CD4-positive, alpha-beta memory T cell (primary cell): ENCODE measurements around the gene PPP1CC. TPM values are rescaled to one million over a fixed set of nuclear protein-coding genes. Genes with fewer than 3 reads are reported as not detected.
"Not testable (repeated sequence)": the region's sequence is repeated elsewhere in the genome, so short reads cannot be mapped to it uniquely, and the experiment has no call there.

Experiments used
- CTCF ChIA-PET: fragments of 350-600 bp; sonication (Branson Sonifier 250); formaldehyde crosslinking; loops from one replicate; lab custom pipeline; 2021; ENCODE audit warnings: inconsistent platforms; ENCODE audit not compliant: partially characterized antibody; lab: Charles Lee
- POLR2A ChIA-PET: fragments of 350-600 bp; sonication (Branson Sonifier 250); formaldehyde crosslinking; loops from one replicate; lab custom pipeline; 2021; ENCODE audit not compliant: partially characterized antibody; lab: Charles Lee
- DNase-seq, 5 donors: peaks; one replicate each; pipeline versions ENCODE4 v3.0.0 to v3.0.0-alpha.2; 2020 to 2022; ENCODE audit warnings: mixed read lengths in 1 of 5
- H3K27ac ChIP-seq: one replicate; pipeline ENCODE4 v1.7.0; 2013; ENCODE audit warnings: low read depth, low read length
- H3K27me3 ChIP-seq: 2 replicates; pipeline ENCODE4 v1.7.0; 2013; ENCODE audit warnings: mild to moderate bottlenecking, low read length, moderate library complexity; ENCODE audit not compliant: insufficient read depth
- H3K36me3 ChIP-seq: 2 replicates; pipeline ENCODE4 v1.7.0; 2013; ENCODE audit warnings: mild to moderate bottlenecking, low read length, moderate library complexity; ENCODE audit not compliant: insufficient read depth
- H3K4me1 ChIP-seq: 2 replicates; pipeline ENCODE4 v1.7.0; 2013; ENCODE audit warnings: mild to moderate bottlenecking, low read length, moderate library complexity; ENCODE audit not compliant: insufficient read depth
- H3K4me3 ChIP-seq, 2 donors: one replicate each; pipeline ENCODE4 v1.7.0; 2013; ENCODE audit warnings: low read length in 2 of 2, mild to moderate bottlenecking in 1 of 2
- H3K9me3 ChIP-seq, 2 donors: one replicate each; pipeline ENCODE4 v1.7.0; 2013; ENCODE audit warnings: low read length in 2 of 2, control low read depth in 1 of 2; ENCODE audit not compliant: control insufficient read depth in 1 of 2
- H3K27ac Mint-ChIP-seq, 7 donors: one replicate each; pipeline ENCODE4 v1.8.0; 2020 to 2021; ENCODE audit warnings: mixed read lengths in 7 of 7, mild to moderate bottlenecking in 6 of 7, inconsistent platforms in 3 of 7, moderate library complexity in 3 of 7
- H3K27me3 Mint-ChIP-seq, 2 donors: one replicate each; pipeline ENCODE4 v1.8.0; 2020 to 2021; ENCODE audit warnings: mixed read lengths in 2 of 2
- H3K36me3 Mint-ChIP-seq, 2 donors: one replicate each; pipeline ENCODE4 v1.8.0; 2020 to 2021; ENCODE audit warnings: mixed read lengths in 2 of 2, inconsistent platforms in 1 of 2, mild to moderate bottlenecking in 1 of 2
- H3K4me1 Mint-ChIP-seq, 4 donors: one replicate each; pipeline ENCODE4 v1.8.0; 2020 to 2021; ENCODE audit warnings: mixed read lengths in 4 of 4, mild to moderate bottlenecking in 1 of 4
- H3K4me3 Mint-ChIP-seq, 8 donors: one replicate each; pipeline ENCODE4 v1.8.0; 2020 to 2021; ENCODE audit warnings: mixed read lengths in 8 of 8, mild to moderate bottlenecking in 7 of 8, moderate library complexity in 6 of 8, inconsistent platforms in 3 of 8
- H3K9me3 Mint-ChIP-seq, 8 donors: one replicate each; pipeline ENCODE4 v1.8.0; 2020 to 2021; ENCODE audit warnings: mixed read lengths in 8 of 8, mild to moderate bottlenecking in 5 of 8, inconsistent platforms in 3 of 8, moderate library complexity in 1 of 8
- intact Hi-C: fragments of 100-400 bp; cut with micrococcal nuclease; formaldehyde crosslinking; loops from one replicate; pipeline ENCODE4 v1.15.1; 2023
- polyA plus RNA-seq, 2 donors: library from polyadenylated mRNA; unstranded; fragments of 300-500 nt; fragmentation: Illumina TruSeq; gene quantifications; one replicate each; pipeline ENCODE4 v1.2.3, GENCODE V29; 2021
- total RNA-seq, 2 experiments: library from RNA; stranded (reverse); gene quantifications; one replicate each; pipeline ENCODE4 v1.2.3, GENCODE V29; 2021

PPP1CC gene
- total and polyA plus RNA-seq, 4 experiments from 2014 or later, result 140 to 216 (median 157) TPM

DNA sequence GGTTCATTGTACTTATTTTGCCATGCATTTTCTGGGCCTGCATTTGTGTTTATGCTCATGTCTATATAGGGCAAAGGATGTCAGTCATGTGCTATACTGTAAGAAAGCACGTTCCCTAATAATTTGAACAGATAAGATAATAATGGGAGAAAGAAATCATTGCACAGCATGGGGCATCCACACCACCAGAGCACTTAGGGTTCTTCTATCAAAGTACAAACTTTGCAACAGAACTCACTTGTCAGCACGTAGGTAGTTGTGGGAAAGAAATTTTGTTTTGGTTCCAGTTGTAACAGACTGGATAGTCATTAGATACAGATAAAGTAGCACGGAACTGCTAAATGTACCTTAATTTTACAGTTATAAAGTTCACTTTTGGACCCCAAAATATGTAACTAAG is 10.1 kb downstream of the PPP1CC start:
- Mint-ChIP-seq H3K27me3 (no peaks in the 10 kb centered on the region), H3K36me3 (peaks cover 37 to 67% of the 10 kb centered on the region in 2 donors), H3K4me1 (peaks cover 42 to 89% (median 68%) of the 10 kb centered on the region in 4 donors), H3K9me3 (no peaks in the 10 kb centered on the region), H3K4me3 (peak overlapping the region in 5 of 8 donors; percentile 35 to 82 (median 71)), H3K27ac (peak overlapping the region in 6 of 7 donors; percentile 30 to 85 (median 70))
- H3K36me3 ChIP-seq, result peaks cover 40% of the 10 kb centered on the region
- no peaks in the 10 kb centered on the region for H3K27me3 ChIP-seq
- no peak overlapping the region for H3K4me3 ChIP-seq
- H3K27ac ChIP-seq, result no peak overlapping the region
- intact Hi-C loops, result no loop called here
- H3K4me1 ChIP-seq, result peaks cover 93% of the 10 kb centered on the region
- no peak for DNase-seq
- ChIA-PET POLR2A (interaction anchor here (0.6 kb wide), 1 partner anchor 42 kb away, joined by 4 read pairs; no protein-coding TSS in a partner anchor), CTCF (interaction anchor here (0.5 kb wide), 1 partner anchor 301 kb away, joined by 3 read pairs; no protein-coding TSS in a partner anchor)
- H3K9me3 ChIP-seq, result no peaks in the 10 kb centered on the region

DNA sequence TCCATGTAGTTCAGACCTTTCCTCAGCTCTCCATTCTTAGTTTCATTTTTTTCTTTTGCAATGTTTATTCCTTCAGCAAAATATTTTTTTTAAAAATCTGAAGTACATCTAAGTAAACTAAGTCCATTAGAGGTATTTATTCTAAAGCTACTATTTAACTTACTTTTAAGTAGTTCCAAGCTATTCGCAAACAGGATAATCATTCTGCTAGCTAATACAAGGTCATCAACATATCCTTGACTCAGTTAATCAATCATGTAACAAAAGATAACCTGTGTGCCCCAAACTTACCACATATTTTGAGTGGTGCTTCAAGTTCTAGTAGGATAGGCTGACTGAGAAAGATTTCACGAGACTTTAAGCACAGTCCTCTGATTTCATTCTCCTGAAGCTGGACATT is 11.2 kb downstream of the PPP1CC start:
- Histone ChIP-seq H3K36me3 (peaks cover 46% of the 10 kb centered on the region), H3K4me1 (peaks cover 92% of the 10 kb centered on the region), H3K27ac (no peak overlapping the region), H3K4me3 (no peak overlapping the region), H3K9me3 (no peaks in the 10 kb centered on the region), H3K27me3 (no peaks in the 10 kb centered on the region)
- Mint-ChIP-seq H3K4me3 (peak overlapping the region in 2 of 8 donors; percentile 30 to 65), H3K27me3 (no peaks in the 10 kb centered on the region), H3K27ac (peak overlapping the region in 2 of 7 donors; percentile 42 to 79), H3K4me1 (peaks cover 40 to 88% (median 69%) of the 10 kb centered on the region in 4 donors), H3K36me3 (peaks cover 43 to 73% of the 10 kb centered on the region in 2 donors), H3K9me3 (no peaks in the 10 kb centered on the region)
- intact Hi-C loops, result no loop called here
- ChIA-PET POLR2A (interaction anchor here (1.5 to 2.0 kb wide), 2 partner anchors 11 to 14 kb away, joined by 3 to 7 read pairs; partner anchors contain the start of gene PPP1CC), CTCF (interaction anchor here (0.7 to 1.3 kb wide), 5 partner anchors 8 to 96 kb away, joined by 3 to 4 read pairs (median 3); no protein-coding TSS in a partner anchor)
- no peak for DNase-seq

DNA sequence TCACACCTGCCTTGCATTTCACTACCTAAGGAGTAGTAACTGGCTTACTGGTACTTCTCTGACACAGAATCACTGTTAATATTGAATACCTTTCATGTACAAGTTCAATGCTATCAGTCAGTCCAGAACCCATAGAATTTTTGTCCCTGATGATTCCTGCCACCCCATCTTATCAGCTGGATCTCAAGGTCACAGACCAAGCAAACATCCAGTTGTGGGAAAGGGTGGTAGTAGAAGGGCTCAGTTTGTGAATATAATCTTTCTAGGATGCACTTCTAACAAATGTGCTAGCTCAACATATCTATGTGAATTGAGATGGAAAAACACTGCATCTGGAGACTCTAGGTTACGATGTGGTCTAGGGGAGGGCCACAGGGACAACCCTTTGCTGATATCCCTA is 14.1 kb downstream of the PPP1CC start:
- peak overlapping the region; percentile 38 for H3K27ac ChIP-seq
- Mint-ChIP-seq H3K27ac (peak overlapping the region; percentile 36 to 89 (median 86)), H3K9me3 (no peaks in the 10 kb centered on the region), H3K4me1 (peaks cover 35 to 75% (median 58%) of the 10 kb centered on the region in 4 donors), H3K36me3 (peaks cover 50 to 78% of the 10 kb centered on the region in 2 donors), H3K27me3 (no peaks in the 10 kb centered on the region), H3K4me3 (peak overlapping the region in 4 of 8 donors; percentile 2 to 60 (median 38))
- DNase-seq, result no peak
- ChIA-PET POLR2A (interaction anchor here (1.3 to 2.6 kb wide), 3 partner anchors 10 to 116 kb away, joined by 4 to 12 read pairs (median 5); no protein-coding TSS in a partner anchor), CTCF (interaction anchor here (1.0 kb wide), 1 partner anchor 23 kb away, joined by 3 read pairs; no protein-coding TSS in a partner anchor)
- H3K4me3 ChIP-seq, result no peak overlapping the region
- H3K9me3 ChIP-seq, result no peaks in the 10 kb centered on the region
- no peaks in the 10 kb centered on the region for H3K27me3 ChIP-seq
- intact Hi-C loops, result loop anchor here (1.0 kb wide), 1 partner anchor 13 kb away; no protein-coding TSS in a partner anchor
- peaks cover 50% of the 10 kb centered on the region for H3K36me3 ChIP-seq
- H3K4me1 ChIP-seq, result peaks cover 72% of the 10 kb centered on the region

DNA sequence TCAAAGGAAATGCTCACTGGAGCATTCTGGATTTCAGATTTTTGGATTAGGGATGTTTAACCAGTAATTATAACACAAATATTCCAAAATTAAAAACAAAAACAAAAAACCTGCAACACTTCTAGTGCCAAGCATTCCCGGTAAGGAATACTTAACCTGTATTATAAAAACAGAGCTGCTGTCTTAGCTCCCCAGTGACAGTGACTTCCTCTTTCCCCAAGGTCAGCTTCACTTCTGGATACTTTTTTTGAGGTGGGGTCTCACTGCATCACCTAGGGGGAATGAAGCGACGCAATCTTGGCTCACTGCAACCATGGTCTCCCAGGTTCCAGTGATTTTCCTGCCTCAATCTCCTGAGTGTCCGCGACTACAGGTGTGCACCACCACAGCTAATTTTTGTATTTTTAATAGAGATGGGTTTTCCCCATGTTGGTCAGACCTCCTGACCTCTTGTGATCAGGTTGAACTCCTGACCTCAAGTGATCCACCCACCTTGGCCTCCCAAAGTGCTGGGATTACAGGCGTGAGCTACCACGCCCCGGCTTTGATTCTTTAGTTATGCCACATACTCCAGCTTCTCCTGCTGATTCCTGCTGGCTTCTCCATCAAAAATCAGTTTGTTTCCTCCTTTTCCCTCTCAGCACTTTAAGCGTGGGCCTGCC is 15.9 kb downstream of the PPP1CC start:
- ChIA-PET CTCF (interaction anchor here (0.6 to 1.3 kb wide), 2 partner anchors 14 to 185 kb away, joined by 3 read pairs; no protein-coding TSS in a partner anchor), POLR2A (interaction anchor here (2.6 kb wide), 1 partner anchor 12 kb away, joined by 12 read pairs; no protein-coding TSS in a partner anchor)
- no peak overlapping the region for H3K4me3 ChIP-seq
- Mint-ChIP-seq H3K9me3 (no peaks in the 10 kb centered on the region), H3K27me3 (no peaks in the 10 kb centered on the region), H3K36me3 (peaks cover 53 to 80% of the 10 kb centered on the region in 2 donors), H3K27ac (peak overlapping the region; percentile 74 to 97 (median 87)), H3K4me3 (peak overlapping the region in 2 of 8 donors; percentile 40 to 58), H3K4me1 (peaks cover 28 to 63% (median 43%) of the 10 kb centered on the region in 4 donors)
- intact Hi-C loops, result no loop called here
- no peak for DNase-seq
- H3K27ac ChIP-seq, result peak overlapping the region; percentile 49
- H3K27me3 ChIP-seq, result no peaks in the 10 kb centered on the region
- peaks cover 57% of the 10 kb centered on the region for H3K36me3 ChIP-seq
- no peaks in the 10 kb centered on the region for H3K9me3 ChIP-seq
- H3K4me1 ChIP-seq, result peaks cover 55% of the 10 kb centered on the region

DNA sequence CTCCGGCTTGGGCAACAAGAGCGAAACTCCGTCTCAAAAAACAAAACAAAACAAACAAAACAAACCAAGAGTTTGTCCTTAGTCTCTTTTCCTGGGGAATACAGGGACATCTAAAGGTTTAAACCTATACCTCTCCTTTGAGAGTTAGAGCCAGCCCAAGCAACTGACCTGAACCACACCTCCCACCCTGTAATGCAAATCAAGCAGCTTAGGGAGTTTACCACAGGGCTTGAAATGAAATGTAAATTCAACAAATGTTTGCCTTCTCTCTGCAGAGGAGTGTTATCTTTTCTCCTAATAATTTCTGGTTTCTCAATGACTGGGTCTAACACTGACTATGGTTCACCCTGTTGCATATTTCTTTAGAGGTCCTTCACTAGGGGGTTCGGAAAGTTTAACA is 16.7 kb downstream of the PPP1CC start:
- Histone ChIP-seq H3K27ac (no peak overlapping the region), H3K27me3 (no peaks in the 10 kb centered on the region), H3K4me3 (no peak overlapping the region), H3K36me3 (peaks cover 58% of the 10 kb centered on the region), H3K9me3 (no peaks in the 10 kb centered on the region), H3K4me1 (peaks cover 46% of the 10 kb centered on the region)
- intact Hi-C loops, result no loop called here
- Mint-ChIP-seq H3K4me3 (no peak overlapping the region), H3K36me3 (peaks cover 55 to 80% of the 10 kb centered on the region in 2 donors), H3K4me1 (peaks cover 24 to 55% (median 38%) of the 10 kb centered on the region in 4 donors), H3K27me3 (no peaks in the 10 kb centered on the region), H3K9me3 (no peaks in the 10 kb centered on the region), H3K27ac (peak overlapping the region in 5 of 7 donors; percentile 5 to 89 (median 68))
- DNase-seq, result no peak
- ChIA-PET CTCF (interaction anchor here (0.6 kb wide), 1 partner anchor 12 kb away, joined by 4 read pairs; no protein-coding TSS in a partner anchor), POLR2A (no interaction called here)

DNA sequence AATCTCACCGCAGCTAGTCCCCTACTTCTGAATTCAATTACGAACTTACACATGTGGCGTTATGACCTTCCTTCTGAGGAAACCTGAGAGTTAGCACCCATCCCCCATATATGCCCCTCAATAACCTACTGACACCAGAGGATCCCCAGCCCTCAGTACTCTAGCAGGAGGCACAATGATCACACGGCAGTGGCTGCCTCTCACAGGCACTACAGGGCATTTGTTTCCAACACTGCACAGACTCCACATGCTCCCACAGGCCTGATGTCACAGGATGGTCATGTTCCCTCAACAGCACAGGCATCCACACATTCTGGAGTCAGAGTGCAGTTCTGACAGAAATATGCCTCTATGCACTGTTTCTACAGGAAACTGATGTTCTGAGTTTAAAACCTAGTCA is 17.4 kb downstream of the PPP1CC start:
- H3K27me3 Mint-ChIP-seq, result no peaks in the 10 kb centered on the region
- ChIA-PET POLR2A (no interaction called here), CTCF (interaction anchor here (0.6 kb wide), 1 partner anchor 11 kb away, joined by 4 read pairs; no protein-coding TSS in a partner anchor)
- Histone ChIP-seq H3K4me1 (peaks cover 42% of the 10 kb centered on the region), H3K27me3 (no peaks in the 10 kb centered on the region), H3K9me3 (no peaks in the 10 kb centered on the region), H3K4me3 (no peak overlapping the region), H3K27ac (no peak overlapping the region), H3K36me3 (peaks cover 58% of the 10 kb centered on the region)
- H3K4me1 Mint-ChIP-seq, result peaks cover 23 to 47% (median 34%) of the 10 kb centered on the region in 4 donors
- H3K9me3 Mint-ChIP-seq, result no peaks in the 10 kb centered on the region
- H3K36me3 Mint-ChIP-seq, result peaks cover 60 to 80% of the 10 kb centered on the region in 2 donors
- intact Hi-C loops, result no loop called here
- DNase-seq, result no peak
- peak overlapping the region in 5 of 7 donors; percentile 10 to 83 (median 72) for H3K27ac Mint-ChIP-seq
- H3K4me3 Mint-ChIP-seq, result no peak overlapping the region

DNA sequence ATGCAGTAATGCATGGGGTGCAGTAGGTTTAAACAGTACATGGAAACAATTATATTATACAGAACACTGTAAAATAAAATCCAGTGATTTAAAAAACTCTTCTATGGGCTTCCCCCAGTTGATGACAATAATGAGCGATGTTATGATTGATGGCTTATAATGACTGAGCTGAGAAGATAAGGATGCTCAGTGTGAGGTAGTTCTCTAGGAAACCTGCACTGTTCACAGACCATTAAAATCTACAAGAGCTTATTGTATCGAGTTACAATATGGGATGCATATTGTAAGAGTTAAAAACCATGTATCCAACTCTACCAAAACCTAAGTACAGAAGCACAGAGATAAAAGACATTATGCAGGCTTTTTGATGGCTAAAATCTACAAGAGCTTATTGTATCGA is 19.8 kb downstream of the PPP1CC start:
- Mint-ChIP-seq H3K27ac (peak overlapping the region in 1 of 7 donors; percentile 11), H3K36me3 (peaks cover 70 to 86% of the 10 kb centered on the region in 2 donors), H3K4me1 (peaks cover 16 to 30% (median 24%) of the 10 kb centered on the region in 4 donors)
- H3K9me3 ChIP-seq, CTCF ChIA-PET, intact Hi-C loops, H3K4me3 ChIP-seq, H3K27me3 ChIP-seq, H3K9me3 Mint-ChIP-seq, H3K4me3 Mint-ChIP-seq, H3K27me3 Mint-ChIP-seq, POLR2A ChIA-PET, DNase-seq, H3K27ac ChIP-seq: not testable (repeated sequence)
- peaks cover 65% of the 10 kb centered on the region for H3K36me3 ChIP-seq
- peaks cover 20% of the 10 kb centered on the region for H3K4me1 ChIP-seq
